ENCODE results near the gene TMEM33. TPM values are rescaled to one million over a fixed set of nuclear protein-coding genes. Genes with fewer than 3 reads are reported as not detected.
"Not testable (repeated sequence)": the region's sequence is repeated elsewhere in the genome, so short reads cannot be mapped to it uniquely, and the experiment has no call there.

Gene TMEM33
- total RNA-seq, 1 experiment from 2014 or later, result 48.1 TPM

- no peaks in the 10 kb centered on the region for H3K27me3 ChIP-seq (ENCODE audit: control insufficient read depth, insufficient read depth, low read length)
- BruUV-seq (replicated peaks), result no TSS peak
- ChIA-PET CTCF (no interaction called here), POLR2A (no interaction called here)
- no peak for TF ChIP-seq REST (IDR thresholded peaks at IDR 0.05; ENCODE audit: insufficient read depth in 1 of 2, low read depth in 2 of 2, low read length in 1 of 2)
- TF ChIP-seq POLR2AphosphoS5 (IDR thresholded peaks at IDR 0.05; ENCODE audit: low read depth, low read length), result no peak
- no peak for TF ChIP-seq SIN3A (IDR thresholded peaks at IDR 0.05; ENCODE audit: borderline replicate concordance, insufficient read depth, low read depth, low read length)
- no peak for TF ChIP-seq TCF7L2 (IDR thresholded peaks at IDR 0.05; ENCODE audit: low read depth, low read length)
- TF ChIP-seq CTCF (IDR thresholded peaks at IDR 0.05), result no peak
- no peaks in the 10 kb centered on the region for H3K9me3 ChIP-seq (ENCODE audit: control insufficient read depth, insufficient read depth, low read depth, low read length)
- no peaks in the 10 kb centered on the region for H3K36me3 ChIP-seq (ENCODE audit: control insufficient read depth, insufficient read depth, low read length)
- H3K4me1 ChIP-seq (ENCODE audit: control insufficient read depth, insufficient read depth, low read length), result no peaks in the 10 kb centered on the region
- intact Hi-C loops (cut with micrococcal nuclease; ENCODE audit: unreplicated experiment), result no loop called here
- H3K27ac ChIP-seq (ENCODE audit: low read length), result no peak overlapping the region
- no peak overlapping the region for H3K4me3 ChIP-seq (ENCODE audit: low read depth in 2 of 2, low read length in 2 of 2)
- in situ Hi-C loops (cut with HindIII; ENCODE audit: low pct_unique_long_range_greater_than_20kb, low sequenced_read_pairs), result no loop called here
- DNase-seq (ENCODE audit: low read depth, low spot score) (no peak), ATAC-seq (no peak)
These were observed 21.7 kb upstream of the TMEM33 start for GRCh38 chr4:41913509-41913908.

- Histone ChIP-seq H3K36me3 (ENCODE audit: control insufficient read depth, insufficient read depth, low read length) (no peaks in the 10 kb centered on the region), H3K27me3 (ENCODE audit: control insufficient read depth, insufficient read depth, low read length) (no peaks in the 10 kb centered on the region), H3K4me3 (ENCODE audit: low read depth in 2 of 2, low read length in 2 of 2) (no peak overlapping the region), H3K27ac (ENCODE audit: low read length) (no peak overlapping the region), H3K4me1 (ENCODE audit: control insufficient read depth, insufficient read depth, low read length) (no peaks in the 10 kb centered on the region), H3K9me3 (ENCODE audit: control insufficient read depth, insufficient read depth, low read depth, low read length) (no peaks in the 10 kb centered on the region)
- no peak for ATAC-seq
- BruUV-seq (replicated peaks), result no TSS peak
- ChIA-PET POLR2A (no interaction called here), CTCF (no interaction called here)
- in situ Hi-C loops (cut with HindIII; ENCODE audit: low pct_unique_long_range_greater_than_20kb, low sequenced_read_pairs) (no loop called here), intact Hi-C loops (cut with micrococcal nuclease; ENCODE audit: unreplicated experiment) (no loop called here)
- no peak for DNase-seq (ENCODE audit: low read depth, low spot score)
- TF ChIP-seq SIN3A (IDR thresholded peaks at IDR 0.05; ENCODE audit: borderline replicate concordance, insufficient read depth, low read depth, low read length) (no peak), POLR2AphosphoS5 (IDR thresholded peaks at IDR 0.05; ENCODE audit: low read depth, low read length) (no peak)
These were observed 17.0 kb upstream of the TMEM33 start for GRCh38 chr4:41918278-41918677.

GRCh38 chr4:41920416-41920815 lies 14.8 kb upstream of the TMEM33 start:
- in situ Hi-C loops (cut with HindIII; ENCODE audit: low pct_unique_long_range_greater_than_20kb, low sequenced_read_pairs); DNase-seq (ENCODE audit: low read depth, low spot score); H3K27ac ChIP-seq (ENCODE audit: low read length); H3K4me3 ChIP-seq (ENCODE audit: low read depth in 2 of 2, low read length in 2 of 2); POLR2A ChIA-PET; intact Hi-C loops (cut with micrococcal nuclease; ENCODE audit: unreplicated experiment); H3K4me1 ChIP-seq (ENCODE audit: control insufficient read depth, insufficient read depth, low read length); H3K27me3 ChIP-seq (ENCODE audit: control insufficient read depth, insufficient read depth, low read length); H3K9me3 ChIP-seq (ENCODE audit: control insufficient read depth, insufficient read depth, low read depth, low read length); BruUV-seq (replicated peaks); ATAC-seq; CTCF ChIA-PET; H3K36me3 ChIP-seq (ENCODE audit: control insufficient read depth, insufficient read depth, low read length): not testable (repeated sequence)

Data from Panc1 (cell line).